GM21390 (cell line): ENCODE data around the gene GVQW3.
"Not testable (repeated sequence)": the region's sequence is repeated elsewhere in the genome, so short reads cannot be mapped to it uniquely, and the experiment has no call there.

Source experiments
- ATAC-seq: cut with Tn5 transposase; IDR thresholded peaks from one replicate; pipeline ENCODE4 v1.9.1; 2021; ENCODE audit not compliant: unreplicated experiment

The GVQW3 gene

DNA sequence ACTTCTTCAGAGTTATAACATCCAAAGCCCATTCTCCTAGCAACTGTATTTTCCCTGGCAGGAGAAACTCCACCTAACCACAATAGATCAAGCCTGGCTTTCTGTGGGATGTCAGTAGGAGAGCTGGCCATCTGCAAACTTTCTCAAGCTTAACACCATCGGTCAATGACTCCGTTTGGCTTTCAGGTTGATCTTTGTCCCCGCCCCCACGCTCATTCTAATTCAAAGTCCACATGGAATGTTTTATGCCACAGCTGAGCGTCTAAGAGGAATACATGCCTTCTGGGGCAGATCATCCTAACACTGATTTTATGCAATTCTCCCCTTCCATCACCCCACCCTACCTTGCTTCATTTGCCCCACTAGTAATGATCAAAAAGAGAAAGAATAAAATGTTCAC lies 4.8 kb downstream of the GVQW3 start:
- no peak for ATAC-seq

DNA sequence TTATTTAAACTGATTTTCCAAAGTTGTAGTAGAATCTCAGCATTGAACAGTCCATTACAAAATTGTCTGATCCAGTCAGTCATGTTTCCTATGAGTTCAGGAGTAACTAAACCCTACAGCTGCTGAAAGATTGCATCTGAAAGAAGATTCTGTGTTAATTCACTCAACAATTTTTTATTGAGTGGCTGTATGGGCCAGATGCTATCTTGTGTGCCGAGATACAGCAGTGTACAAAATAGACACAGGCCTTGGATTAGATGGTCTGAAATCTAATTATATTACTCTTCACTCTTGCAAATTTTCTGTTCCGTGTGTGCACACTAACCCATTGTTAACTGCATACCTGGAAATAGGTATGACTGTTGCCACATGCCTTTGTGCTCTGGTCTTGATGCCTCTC lies 7.3 kb downstream of the GVQW3 start:
- ATAC-seq = no peak

DNA sequence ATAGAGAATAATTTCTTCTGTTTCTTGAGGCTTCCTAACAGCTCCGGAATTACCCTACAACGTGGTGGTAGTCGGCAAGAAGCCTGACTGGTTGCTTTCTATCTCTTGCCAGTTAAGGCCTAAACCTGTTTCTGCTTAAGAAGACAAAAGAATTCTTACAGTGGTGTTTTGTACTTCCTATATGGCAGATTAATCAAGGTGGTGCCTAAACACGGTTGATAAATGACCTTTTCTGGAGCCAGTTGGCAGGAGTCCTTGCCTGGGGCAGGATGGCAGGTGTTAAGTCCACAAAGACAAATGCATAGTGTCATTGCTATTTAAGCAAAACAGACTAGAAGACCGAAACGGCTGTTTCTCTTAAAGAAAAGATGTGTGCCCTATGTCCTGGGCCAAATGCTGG lies 9.9 kb downstream of the GVQW3 start:
- ATAC-seq = no peak

DNA sequence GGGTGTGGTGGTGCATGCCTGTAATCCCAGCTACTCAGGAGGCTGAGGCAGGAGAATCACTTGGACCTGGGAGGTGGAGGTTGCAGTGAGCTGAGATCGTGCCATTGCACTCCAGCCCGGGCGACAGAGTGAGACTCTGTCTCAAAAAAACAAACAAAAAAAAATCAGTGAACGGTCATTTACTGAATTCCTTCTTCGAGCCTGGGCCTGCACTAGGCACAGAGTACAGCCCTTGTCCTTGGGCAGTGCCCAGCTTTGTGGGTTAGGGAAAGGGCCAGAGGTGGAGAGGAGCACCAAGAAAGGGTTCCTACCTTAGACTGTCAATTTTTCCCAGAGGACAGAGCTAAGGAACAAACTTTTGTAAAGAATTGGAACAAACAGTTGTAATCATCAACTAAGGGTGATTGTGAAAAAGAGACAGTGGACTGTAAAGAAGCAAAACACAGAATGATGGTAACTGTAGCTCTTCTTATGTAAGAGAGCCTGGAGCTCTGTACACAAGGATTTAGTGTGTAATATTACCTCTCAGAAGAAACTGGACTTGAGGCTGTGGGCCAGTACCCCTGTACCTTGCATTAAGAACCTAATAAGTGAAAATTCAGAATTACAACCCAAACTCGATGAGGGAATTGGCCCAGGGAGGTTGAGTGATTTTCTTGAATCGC lies 10.8 kb downstream of the GVQW3 start:
- no peak for ATAC-seq

DNA sequence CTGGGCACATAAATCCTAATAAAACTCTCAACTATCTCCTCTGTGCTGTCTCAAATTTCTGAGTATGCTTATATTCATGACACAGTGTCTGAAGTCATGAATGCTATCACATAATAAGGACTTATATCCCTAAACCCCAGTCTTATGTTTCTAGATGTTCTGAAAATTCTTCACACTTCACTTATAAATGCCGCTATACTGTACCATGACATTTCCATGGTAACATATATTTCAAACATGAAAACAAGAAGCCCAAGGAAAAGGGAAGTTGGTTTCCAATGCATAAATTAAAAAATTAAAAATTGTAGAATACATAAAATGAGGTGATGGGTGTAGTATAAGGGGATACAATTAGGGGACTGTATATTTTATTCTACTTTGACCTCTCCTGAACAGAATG lies 11.7 kb downstream of the GVQW3 start:
- no peak for ATAC-seq

DNA sequence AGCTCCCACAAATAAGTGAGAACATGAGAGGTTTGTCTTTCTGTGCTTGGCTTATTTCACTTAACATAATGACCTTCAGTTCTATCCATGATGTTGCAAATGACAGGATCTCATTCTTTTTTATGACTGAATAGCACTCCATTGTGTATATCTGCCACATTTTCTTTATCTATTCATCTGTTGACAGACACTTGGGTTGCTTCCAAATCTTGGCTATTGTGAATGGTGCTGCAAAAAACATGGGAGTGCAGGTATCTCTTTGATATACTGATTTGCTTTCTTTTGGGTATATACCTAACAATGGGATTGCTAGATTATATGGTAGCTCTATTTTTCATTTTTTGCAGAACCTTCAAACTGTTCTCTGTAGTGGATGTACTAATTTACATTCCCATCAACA lies 13.3 kb downstream of the GVQW3 start:
- ATAC-seq = no peak

DNA sequence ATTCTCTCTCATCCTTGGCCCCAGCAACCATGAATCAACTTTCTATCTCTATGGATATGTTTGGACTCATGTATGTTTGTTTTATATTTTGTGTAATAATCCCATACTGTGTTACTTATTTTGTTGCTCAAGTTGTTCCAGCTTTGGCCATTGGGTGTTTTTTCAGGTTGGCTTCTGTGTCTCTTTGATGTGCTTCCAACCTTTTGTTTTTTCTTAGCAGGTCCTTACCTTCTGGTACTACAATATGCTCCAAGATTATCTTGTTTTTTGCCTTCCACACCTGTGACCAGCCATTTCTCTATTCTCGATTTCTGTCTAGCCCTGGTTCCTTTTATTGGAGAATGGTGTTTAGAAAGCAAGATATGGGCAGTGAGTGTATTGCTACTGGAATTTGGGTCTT lies 14.2 kb downstream of the GVQW3 start:
- no peak for ATAC-seq

DNA sequence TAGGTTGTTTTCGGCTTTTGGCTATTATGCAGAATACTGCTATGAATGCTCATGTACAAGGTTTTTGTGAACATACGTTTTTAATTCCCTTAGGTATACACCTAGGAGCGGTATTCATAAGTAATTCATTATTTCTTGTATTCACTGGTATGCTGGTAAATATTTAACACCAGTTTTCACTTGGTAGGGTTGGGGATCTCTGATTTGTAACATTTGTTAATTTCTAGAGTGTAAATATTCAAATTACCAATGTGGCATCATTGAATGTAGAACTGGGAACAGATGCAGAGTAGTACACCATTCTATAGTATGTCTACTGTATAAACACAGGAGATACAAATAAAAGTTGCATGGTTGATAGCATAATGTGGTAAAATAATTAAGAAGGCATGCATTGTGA lies 16.3 kb downstream of the GVQW3 start:
- no peak for ATAC-seq

DNA sequence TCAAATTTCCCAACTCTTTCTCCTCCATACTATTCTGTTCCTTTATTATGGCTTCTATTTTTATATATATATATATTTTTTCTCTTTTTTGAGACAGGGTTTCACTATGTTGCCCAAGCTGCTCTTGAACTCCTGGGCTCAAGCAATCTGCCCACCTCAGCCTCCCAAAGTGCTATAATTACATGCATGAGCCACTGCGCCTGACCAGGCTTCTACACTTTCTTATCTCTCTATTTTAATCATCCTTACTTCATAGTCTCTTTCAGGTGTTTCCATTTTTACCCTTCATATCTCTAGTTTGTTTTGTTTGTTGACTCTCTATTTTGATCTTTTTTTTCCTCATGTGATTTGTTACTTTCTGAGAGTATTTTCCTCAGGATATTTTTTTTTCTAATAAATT lies 19.8 kb downstream of the GVQW3 start:
- ATAC-seq = no peak

DNA sequence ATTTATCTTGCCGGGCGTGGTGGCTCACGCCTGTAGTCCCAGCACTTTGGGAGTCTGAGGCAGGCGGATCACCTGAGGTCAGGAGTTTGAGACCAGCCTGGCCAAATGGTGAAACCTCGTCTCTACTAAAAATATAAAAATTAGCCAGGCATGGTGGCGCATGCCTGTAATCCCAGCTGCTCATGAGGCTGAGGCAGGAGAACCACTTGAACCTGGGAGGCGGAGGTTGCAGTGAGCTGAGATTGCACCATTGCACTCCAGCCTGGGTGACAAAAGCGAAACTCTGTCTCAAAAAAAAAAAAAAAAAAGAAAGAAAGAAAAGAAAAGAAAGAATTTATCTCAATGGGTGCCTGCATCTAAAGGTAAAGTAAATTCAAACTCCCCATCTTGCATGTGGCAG lies 20.4 kb downstream of the GVQW3 start:
- not testable (repeated sequence) for ATAC-seq

DNA sequence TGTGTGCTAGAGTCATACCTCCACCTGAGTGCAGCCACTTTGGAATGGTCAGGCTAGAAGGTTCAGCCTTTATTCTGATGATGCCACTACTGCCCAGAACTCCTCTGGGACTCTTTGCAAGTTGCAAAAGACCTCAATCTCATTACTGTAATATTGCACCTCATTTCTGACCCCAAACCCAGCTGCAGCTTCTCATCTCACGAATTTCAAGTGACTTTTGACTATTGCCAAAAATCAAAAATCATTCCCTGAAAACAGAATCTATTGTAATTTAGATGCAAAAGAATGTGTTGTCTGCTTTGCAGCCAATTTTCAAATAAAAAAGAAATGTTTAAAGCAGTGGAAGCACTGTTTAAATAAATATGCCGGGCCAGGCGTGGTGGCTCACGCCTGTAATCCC lies 25.2 kb downstream of the GVQW3 start:
- ATAC-seq = no peak

DNA sequence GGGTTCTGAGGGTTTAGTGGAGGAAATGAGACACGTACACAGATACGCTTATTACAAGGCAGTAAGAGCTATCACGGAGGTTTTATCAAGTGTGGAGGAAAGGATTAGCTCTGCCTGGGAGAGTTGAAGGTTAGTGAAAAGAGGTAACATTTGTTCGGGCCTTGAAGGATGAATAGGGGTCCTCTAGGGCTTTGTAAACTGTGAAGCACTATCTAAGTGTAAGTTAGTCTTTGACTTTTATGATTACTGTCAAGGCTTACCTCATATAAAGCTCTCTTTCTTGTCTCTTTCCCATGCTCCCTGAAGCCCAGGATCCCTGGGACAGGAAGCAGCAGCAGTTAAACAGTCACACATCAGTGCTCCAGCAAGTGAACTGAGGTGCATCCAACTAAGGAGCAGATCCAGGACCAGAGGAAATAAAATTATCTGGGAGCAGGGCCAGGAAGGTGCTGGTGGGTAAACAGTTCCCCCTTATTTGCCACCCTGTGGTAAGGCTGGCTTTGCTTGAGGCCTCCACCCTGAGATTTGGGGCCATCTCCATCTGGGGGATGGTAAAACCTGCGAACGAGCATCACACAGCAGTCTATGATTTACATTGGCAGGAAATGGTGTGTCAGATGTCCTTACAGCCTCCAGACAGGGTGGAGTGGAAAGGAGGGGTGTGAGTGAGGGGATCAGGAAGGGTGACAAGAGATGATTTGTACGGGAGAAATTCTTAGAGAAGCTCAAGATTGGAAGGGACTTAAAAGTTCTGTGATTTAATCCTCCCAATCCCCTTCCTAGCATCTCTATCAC lies 27.2 kb downstream of the GVQW3 start:
- no peak for ATAC-seq

DNA sequence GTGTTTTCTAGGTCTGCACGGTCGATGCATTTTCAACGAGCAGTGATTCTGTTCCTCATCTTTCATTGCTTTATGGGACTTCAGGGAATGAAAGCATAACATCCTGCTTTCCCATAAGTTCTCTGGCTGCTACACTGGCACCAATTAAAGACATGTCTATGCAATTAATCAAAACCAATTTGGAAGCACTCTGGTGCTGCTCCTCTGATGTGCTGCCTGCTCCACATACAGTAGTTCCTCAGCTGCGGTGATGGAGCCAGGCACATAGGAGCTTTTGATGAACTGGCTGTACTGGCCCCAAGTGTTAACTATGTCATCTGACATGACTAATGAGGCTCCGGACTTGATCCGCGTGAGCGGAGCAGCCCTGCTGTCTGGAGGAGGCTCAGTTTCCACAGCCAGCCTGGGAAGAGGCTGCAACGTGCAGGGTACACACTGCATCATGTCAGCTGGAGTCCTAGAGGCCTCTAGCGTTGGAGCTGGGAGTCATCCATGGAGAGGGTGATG lies 29.8 kb downstream of the GVQW3 start:
- ATAC-seq = no peak

DNA sequence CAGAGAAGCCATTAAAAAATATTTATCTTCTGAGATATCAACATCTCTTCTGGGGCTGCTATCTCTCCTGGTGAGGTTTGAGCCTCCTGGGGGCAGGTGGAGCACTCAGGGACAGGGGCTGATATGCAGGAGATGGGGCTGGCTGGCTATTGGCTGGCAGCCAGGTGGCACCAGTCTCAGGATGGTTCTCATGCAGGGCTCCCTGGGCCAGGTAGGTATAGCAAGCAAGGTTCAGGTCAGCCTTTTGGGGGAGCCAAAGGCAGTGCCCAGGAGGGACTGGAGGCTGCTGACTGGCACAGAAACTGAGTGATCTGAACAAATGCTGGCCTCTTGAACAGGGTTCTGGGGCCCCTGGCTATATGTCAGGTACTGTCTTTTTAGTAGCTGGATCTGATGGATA lies 34.0 kb downstream of the GVQW3 start:
- no peak for ATAC-seq

DNA sequence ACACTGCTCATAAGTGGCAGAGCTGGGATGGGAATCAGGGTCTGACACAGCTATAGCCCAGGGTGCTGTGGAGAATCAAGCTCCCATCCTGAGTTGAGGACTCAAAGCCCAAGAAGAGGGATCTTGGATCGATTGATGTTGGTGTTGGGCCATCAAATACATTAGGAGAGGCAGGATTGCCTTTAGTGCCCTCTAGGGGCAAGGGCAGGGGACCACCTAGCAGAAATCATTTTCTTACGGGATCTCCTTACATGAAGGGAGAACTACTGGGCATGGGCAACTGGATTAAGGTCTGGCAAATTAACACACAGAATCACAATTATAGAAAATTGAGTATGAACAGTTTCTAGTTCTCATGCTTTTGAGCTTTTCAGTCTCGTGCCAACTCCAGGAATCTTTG lies 38.8 kb downstream of the GVQW3 start:
- no peak for ATAC-seq

DNA sequence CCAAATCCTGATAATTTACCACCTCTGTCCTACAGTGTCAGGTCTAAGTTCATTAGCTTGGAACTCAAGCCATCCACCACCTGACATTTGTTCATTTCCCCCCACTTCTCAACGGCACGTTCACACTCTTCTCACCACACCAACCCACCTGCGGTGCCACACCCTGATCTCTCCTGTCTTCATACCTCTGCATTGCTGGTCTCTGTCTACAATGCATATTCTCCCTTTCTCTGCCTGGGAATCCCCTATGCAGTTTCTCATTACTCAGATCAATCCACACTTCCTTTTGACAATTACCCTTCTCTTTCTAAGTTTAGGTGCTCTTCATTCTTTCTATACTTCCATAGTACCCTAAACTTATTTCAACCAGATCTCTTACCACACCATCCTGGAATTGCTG lies 43.3 kb downstream of the GVQW3 start:
- ATAC-seq = peak; percentile 73

DNA sequence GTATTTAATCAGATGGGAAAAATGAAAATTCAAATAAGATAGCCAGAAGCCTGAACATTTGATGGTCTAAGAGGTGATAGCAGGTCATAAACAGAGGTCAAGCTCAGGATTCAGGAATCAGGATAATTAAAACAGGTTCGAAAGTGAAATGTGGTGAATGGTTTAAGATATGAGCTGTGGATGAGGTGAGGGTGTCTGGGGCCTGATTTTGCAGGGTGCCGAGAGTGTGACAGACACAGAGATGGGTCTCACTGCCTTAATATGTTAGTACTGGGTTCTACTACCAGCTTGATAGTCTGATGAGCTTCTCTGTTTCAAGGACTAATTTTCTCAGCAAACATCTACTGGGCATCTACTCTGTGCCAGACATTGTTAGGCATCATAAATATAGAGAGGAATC lies 43.8 kb downstream of the GVQW3 start:
- ATAC-seq = peak; percentile 16

DNA sequence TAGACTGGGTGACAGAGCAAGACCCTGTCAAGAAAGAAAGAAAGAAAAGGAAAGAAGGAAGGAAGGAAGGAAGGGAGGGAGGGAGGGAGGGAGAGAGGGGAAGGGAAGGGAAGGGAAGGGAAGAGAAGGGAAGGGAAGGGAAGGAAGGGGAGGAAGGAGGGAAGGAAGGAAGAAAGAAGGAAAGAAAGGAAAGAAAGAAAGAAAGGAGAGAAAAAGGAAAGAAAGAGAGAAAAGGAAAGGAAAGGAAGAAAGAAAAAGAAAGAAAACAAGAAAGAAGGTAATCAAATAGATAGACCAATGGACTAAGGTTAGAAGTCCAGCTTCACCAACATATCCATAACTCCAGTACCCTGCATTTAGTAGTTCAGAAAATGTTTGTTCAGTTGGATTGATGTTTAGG lies 45.5 kb downstream of the GVQW3 start:
- ATAC-seq = no peak

DNA sequence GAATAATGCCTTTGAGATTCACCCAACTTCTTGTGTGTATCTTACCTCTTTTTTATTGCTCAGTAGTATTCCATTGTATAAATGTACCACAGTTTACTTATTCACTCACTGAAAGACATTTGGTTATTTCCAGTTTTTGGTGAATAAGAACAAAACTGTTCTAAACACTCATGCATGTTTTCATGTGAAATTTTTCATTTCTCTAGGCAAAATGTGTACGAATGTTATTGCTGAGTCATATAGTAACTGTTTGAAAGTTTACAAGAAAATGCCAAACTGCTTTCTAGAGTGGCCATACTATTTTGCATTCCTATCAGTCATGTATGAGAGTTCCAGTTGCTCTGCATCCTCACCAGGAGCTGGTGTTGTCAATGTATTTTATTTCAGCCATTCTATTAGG lies 54.9 kb downstream of the GVQW3 start:
- ATAC-seq = no peak

DNA sequence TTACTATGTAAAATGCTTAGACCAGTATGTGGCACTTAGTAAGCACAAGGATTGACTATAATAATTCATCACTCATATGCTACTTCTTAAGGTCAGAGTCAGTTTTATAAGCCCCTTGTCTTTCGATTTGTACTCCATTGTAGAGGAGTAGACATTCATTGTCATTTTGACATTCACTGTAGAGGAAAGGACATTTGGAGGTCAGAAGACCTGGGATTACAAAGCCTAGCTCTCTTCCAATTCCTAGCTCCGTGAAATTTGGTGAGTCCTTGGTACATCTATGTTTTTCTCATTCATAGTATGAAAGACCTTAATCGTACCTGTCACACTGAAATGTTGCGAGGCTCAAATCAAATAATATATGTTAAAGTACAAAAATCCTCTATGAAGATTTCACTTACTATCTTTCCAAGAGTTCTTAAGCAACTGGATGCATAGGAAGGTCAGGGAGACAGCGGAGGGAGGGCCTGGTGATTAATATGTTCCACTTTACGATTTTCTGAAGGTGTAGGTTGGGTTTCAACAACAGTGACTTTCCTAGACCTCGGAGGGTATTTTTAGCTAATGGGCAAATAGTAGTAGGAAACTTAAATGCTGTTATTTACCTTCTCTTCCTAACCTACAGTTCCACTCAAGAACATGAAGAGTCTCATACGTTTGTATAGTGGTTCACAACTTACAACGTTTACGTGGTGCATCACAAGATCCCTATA lies 62.3 kb downstream of the GVQW3 start:
- no peak for ATAC-seq

DNA sequence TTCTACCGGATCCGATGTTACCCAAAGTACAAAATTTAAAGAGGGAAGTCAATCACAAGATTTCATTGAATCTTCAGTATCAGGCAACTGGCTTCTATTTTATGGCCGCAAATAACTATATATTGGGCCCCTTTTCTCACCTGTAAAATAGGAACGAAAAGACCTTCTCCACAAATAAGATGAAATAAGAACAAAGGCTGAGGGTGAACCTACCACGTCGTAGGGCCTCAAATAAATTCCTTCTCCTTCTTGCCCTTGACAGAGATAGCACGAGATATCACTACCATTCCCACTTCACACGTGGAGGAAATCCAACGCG lies 62.9 kb downstream of the GVQW3 start:
- ATAC-seq = no peak
